Glomerular visceral epithelial cell (primary cell): ENCODE measurements around the gene PRKG1.

ENCODE experiments used
- DNase-seq: peaks from one replicate; pipeline ENCODE4 v3.0.0-alpha.2; 2016; ENCODE audit errors: extremely low spot score

The PRKG1 gene

GRCh38 chr10:52316001-52316400, 1241.7 kb downstream of the PRKG1 start:
- DNase-seq, result no peak

- no peak for DNase-seq
Measured at GRCh38 chr10:52316500-52316899, 1242.2 kb downstream of the PRKG1 start.

- peak; percentile 36 for DNase-seq
Measured at GRCh38 chr10:52318136-52318701, 1243.9 kb downstream of the PRKG1 start.

GRCh38 chr10:52318822-52319464, 1244.7 kb downstream of the PRKG1 start:
- DNase-seq, result peak; percentile 79

DNA sequence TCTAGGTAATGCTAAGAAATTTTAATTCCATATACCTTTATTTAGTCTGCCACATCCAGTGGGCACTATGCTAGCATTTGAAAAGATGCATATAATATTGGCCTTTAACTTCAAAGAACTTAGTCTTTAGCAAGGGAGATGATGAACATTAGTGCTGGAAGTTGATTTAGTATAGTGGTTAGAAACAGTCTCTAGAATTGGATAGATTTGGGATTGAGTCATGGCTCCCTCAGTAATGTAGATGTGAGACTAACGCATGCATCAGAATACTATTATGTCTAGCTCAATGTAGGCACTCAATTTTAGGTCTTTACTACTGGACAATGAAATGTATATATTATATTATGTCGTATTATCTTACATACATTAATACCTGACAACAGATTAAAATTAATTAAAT, 1245.6 kb downstream of the PRKG1 start:
- DNase-seq, result no peak

DNA sequence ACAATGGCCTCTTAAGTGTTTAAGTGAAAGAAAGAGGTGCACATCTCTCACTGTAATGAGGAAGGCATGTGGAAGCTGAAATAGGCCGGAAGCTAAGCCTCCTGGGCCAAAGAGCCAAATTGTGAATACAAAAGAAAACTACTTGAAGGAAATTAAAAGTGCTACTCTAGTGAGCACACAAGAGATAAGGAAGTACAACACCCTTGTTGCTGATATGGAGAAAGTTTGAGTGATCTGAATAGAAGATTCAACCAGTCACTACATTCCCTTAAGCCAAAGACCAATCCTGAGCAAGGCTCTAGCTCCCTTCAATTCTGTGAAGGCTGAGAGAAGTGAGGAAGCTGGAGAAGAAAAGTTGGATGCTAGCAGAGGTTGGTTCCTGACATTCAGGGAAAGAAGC, 1248.0 kb downstream of the PRKG1 start:
- DNase-seq, result no peak

- no peak for DNase-seq
Measured at GRCh38 chr10:52322936-52323335, 1248.6 kb downstream of the PRKG1 start.

- DNase-seq, result no peak
Measured at GRCh38 chr10:52326382-52326781, 1252.1 kb downstream of the PRKG1 start.

GRCh38 chr10:52331638-52332364, 1257.5 kb downstream of the PRKG1 start:
- DNase-seq, result no peak

- no peak for DNase-seq
Measured at GRCh38 chr10:52332815-52333214, 1258.5 kb downstream of the PRKG1 start.

GRCh38 chr10:52334595-52334994, 1260.3 kb downstream of the PRKG1 start:
- DNase-seq, result no peak

DNA sequence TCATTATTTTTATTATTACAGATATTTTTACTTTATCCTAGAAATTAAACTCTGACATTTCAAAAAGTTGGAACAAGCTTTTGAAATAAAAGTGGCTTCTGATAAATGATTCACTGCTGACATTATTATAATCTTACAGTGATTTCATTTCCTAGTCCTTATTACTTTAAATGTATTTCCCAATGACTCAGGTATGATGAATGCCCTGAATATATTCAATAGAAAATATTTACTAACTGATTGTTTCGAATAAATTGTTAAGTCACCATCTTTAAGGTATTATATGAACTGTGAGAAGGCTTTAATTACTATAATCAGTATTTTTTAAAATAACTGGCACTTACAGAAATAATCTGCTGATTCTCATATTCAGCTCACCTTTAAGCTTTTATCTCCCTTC, 1261.4 kb downstream of the PRKG1 start:
- DNase-seq, result no peak

GRCh38 chr10:52337225-52337624, 1262.9 kb downstream of the PRKG1 start:
- no peak for DNase-seq

DNA sequence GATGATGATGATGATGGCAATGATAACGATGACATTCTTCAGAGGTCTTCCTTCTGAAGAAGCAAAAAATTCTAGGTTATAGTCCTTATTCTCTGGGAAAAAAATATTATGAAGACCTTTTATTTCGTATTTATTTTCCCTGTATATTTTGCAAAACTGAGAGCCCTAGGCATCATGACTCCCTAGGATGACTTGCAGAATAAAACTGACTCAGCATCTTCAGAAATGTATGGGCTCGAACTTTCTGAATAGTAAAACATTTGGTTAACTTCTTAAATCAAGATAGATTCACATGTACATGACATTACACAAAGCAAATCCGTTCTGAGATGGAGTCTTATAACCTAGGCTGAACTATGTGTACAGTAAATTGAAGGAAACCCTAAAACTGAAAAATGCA, 1269.2 kb downstream of the PRKG1 start:
- no peak for DNase-seq

- no peak for DNase-seq
Measured at GRCh38 chr10:52346394-52347326, 1272.4 kb downstream of the PRKG1 start.

- no peak for DNase-seq
Measured at GRCh38 chr10:52347327-52347667, 1273.0 kb downstream of the PRKG1 start.
